GM18519 (cell line): ENCODE results near the gene RAB44.

Experiments used
- ATAC-seq: cut with Tn5 transposase; IDR thresholded peaks from one replicate; pipeline ENCODE4 v1.9.1; 2021; ENCODE audit warnings: mild to moderate bottlenecking, moderate library complexity; ENCODE audit not compliant: unreplicated experiment, low FRiP score

Gene RAB44

GRCh38 chr6:36746251-36746650 is 48.6 kb downstream of the RAB44 start:
- ATAC-seq, result no peak

- ATAC-seq, result no peak
These were observed 52.3 kb downstream of the RAB44 start for GRCh38 chr6:36749829-36750489.

- ATAC-seq, result no peak
These were observed 53.5 kb downstream of the RAB44 start for GRCh38 chr6:36751091-36751490.

GRCh38 chr6:36751833-36752186 is 54.2 kb downstream of the RAB44 start:
- no peak for ATAC-seq

- no peak for ATAC-seq
These were observed 54.7 kb downstream of the RAB44 start for GRCh38 chr6:36752187-36752885.

GRCh38 chr6:36752886-36753506 is 55.4 kb downstream of the RAB44 start:
- no peak for ATAC-seq

GRCh38 chr6:36753671-36754405 is 56.2 kb downstream of the RAB44 start:
- ATAC-seq, result no peak

GRCh38 chr6:36754582-36755434 is 57.2 kb downstream of the RAB44 start:
- no peak for ATAC-seq

GRCh38 chr6:36755435-36756348 is 58.1 kb downstream of the RAB44 start:
- no peak for ATAC-seq

GRCh38 chr6:36756786-36757185 is 59.2 kb downstream of the RAB44 start:
- ATAC-seq, result no peak

- ATAC-seq, result no peak
These were observed 59.6 kb downstream of the RAB44 start for GRCh38 chr6:36757206-36757605.

- no peak for ATAC-seq
These were observed 60.4 kb downstream of the RAB44 start for GRCh38 chr6:36757943-36758508.

- ATAC-seq, result no peak
These were observed 61.0 kb downstream of the RAB44 start for GRCh38 chr6:36758516-36759147.

- no peak for ATAC-seq
These were observed 61.6 kb downstream of the RAB44 start for GRCh38 chr6:36759148-36759759.

- ATAC-seq, result no peak
These were observed 63.2 kb downstream of the RAB44 start for GRCh38 chr6:36760685-36761435.

GRCh38 chr6:36762123-36762522 is 64.5 kb downstream of the RAB44 start:
- no peak for ATAC-seq

- no peak for ATAC-seq
These were observed 67.6 kb downstream of the RAB44 start for GRCh38 chr6:36765190-36765589.
